Muscle of back (tissue), 13 donors: ENCODE results near the gene ADSS1. TPM values are rescaled to one million over a fixed set of nuclear protein-coding genes. Genes with fewer than 3 reads are reported as not detected.

ENCODE experiments used
- DNase-seq, 3 donors: peaks; one replicate each; pipeline versions ENCODE4 v3.0.0 to v3.0.0-alpha.2; 2013
- long read RNA-seq, 9 donors: transcript quantifications; one replicate each; lab custom pipeline, GENCODE V29; 2026
- polyA plus RNA-seq, 10 donors: library from polyadenylated mRNA; unstranded; fragments of 120-200 nt; gene quantifications; one replicate each; pipeline ENCODE4 v1.2.1, GENCODE V29; 2013; ENCODE audit not compliant: insufficient read length in 10 of 10

ADSS1 gene
- 10 to 100 TPM; 29.1 to 87.2 (median 57.4) TPM for polyA plus RNA-seq
- long read RNA-seq, donor 1, transcript ADSSL1-209 (3 exons, 1,091 nt) = minor isoform, 6 of 27 reads
- long read RNA-seq, donor 1, transcript ADSSL1-201 (13 exons, 1,766 nt) = major isoform, 14 of 27 reads
- long read RNA-seq, donor 1, partial matches to known transcripts = 5 of 27 reads
- long read RNA-seq, donor 1, other reads (novel, unspliced or antisense) = 0 of 27 reads
- long read RNA-seq, donor 2, transcript ADSSL1-201 (13 exons, 1,766 nt) = major isoform, 16 of 21 reads
- long read RNA-seq, donor 2, partial matches to known transcripts = 0 of 21 reads
- long read RNA-seq, donor 2, other reads (novel, unspliced or antisense) = 0 of 21 reads
- long read RNA-seq, donor 3 = 0 reads
- long read RNA-seq, donor 4, transcript ADSSL1-201 (13 exons, 1,766 nt) = major isoform, 11 of 13 reads
- long read RNA-seq, donor 4, partial matches to known transcripts = 0 of 13 reads
- long read RNA-seq, donor 4, other reads (novel, unspliced or antisense) = 0 of 13 reads
- long read RNA-seq, donor 5, transcript ADSSL1-201 (13 exons, 1,766 nt) = major isoform, 17 of 25 reads
- long read RNA-seq, donor 5, transcript ADSSL1-209 (3 exons, 1,091 nt) = minor isoform, 5 of 25 reads
- long read RNA-seq, donor 5, partial matches to known transcripts = 0 of 25 reads
- long read RNA-seq, donor 5, other reads (novel, unspliced or antisense) = 0 of 25 reads
- long read RNA-seq, donor 6, transcript ADSSL1-201 (13 exons, 1,766 nt) = major isoform, 20 of 29 reads
- long read RNA-seq, donor 6, partial matches to known transcripts = 5 of 29 reads
- long read RNA-seq, donor 6, other reads (novel, unspliced or antisense) = 0 of 29 reads
- long read RNA-seq, donor 7, transcript ADSSL1-201 (13 exons, 1,766 nt) = major isoform, 10 of 14 reads
- long read RNA-seq, donor 7, partial matches to known transcripts = 0 of 14 reads
- long read RNA-seq, donor 7, other reads (novel, unspliced or antisense) = 0 of 14 reads
- long read RNA-seq, donor 8, partial matches to known transcripts = 0 of 7 reads
- long read RNA-seq, donor 8, other reads (novel, unspliced or antisense) = 0 of 7 reads
- long read RNA-seq, donor 9, partial matches to known transcripts = 0 of 4 reads
- long read RNA-seq, donor 9, other reads (novel, unspliced or antisense) = 0 of 4 reads

- peak in 2 of 3 donors; percentile 48 to 81 for DNase-seq
These were observed at the start of gene ADSS1 for GRCh38 chr14:104723651-104724406. TSS of gene ADSS1 (plus strand) at chr14:104724229. CDS start at chr14:104724271, 42 bp downstream.

DNA sequence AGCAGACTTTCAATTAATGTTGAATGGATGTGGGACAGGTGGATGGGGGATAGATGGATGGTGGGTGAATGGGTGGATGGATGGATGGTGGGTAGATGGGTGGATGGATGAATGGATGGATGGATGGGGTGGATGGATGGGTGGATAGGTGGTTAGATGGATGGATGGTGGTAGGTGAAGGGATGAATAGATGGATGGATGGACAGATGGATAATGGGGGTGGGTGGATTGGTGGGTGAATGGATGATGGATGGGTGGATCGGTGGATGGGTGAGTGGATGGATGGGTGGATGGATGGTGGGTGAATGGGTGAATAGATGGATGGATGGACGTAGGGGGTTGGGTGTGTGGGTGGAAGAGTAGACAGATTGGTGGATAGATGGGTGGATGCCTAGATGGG is 48.6 kb upstream of the ADSS1 start:
- no peak for DNase-seq

DNA sequence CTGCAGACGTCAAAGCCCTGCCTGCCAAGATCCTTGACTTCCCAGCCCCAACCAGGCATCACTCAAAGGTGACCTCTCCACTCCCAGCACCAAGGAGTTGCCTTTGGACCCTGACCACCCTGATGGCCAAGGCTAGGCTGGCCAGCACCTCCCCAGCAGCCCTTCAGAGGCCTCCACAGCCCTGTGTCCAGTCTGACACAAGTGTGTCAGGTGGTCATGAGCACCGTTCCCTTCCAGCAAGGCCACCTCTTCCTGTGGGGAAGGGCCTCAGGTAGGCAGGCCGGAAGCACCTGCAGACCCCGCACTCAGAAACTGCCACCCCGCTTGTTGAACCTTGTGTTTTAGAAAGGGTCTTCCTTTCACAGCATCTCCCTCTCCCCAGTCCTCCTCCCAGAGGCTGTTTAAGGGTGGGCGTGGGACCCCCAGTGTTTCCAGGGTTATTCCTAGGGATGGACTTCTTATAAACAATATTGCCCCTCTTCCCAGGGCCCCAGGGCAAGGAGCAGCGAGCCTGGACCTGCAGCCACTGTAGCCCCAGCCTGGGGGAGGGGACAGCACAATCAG is 47.8 kb upstream of the ADSS1 start:
- DNase-seq = no peak

- peak in 1 of 3 donors; percentile 73 for DNase-seq
These were observed 47.1 kb upstream of the ADSS1 start for GRCh38 chr14:104676694-104677511.

DNA sequence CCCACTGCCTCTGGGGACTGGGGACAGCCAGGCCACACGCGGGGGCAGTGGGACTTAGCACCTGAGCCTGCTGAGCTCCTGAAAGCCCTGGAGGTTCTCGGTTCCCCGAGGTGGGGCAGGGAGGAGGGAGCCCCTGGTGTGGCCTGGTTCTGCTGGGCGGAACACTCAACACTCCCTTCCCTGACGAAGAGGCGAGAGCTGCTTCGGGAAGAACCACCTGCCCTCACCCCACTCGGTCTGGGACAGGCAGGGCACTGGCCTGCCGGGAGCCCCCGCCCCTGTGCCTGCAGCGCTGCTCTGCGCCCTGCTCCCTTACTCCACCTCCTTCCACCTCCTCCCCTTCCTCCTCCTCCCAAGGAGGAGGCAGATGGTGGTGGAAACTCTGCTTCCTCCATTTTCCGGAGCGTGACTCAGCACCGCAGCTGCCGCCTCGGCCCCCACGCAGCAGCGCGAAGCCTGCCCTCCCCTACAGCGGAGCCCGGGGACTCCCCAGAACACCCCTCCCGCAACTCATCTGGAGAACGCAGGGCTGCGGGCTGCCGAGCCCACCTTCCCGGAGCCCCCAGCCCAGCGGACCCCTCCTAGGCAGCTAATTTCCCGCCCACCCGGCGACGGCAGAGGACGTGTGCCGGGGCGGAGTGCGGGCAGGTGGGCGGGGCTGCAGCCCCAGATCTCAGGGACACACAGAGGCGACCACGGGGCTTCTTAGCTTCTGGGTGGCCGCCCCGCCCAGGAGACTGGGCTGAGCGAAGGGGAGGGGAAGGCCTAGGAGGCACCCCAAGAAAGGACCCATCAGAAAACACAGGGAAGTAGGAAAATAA is 46.3 kb upstream of the ADSS1 start:
- DNase-seq = peak; percentile 80 to 96 (median 87)

DNA sequence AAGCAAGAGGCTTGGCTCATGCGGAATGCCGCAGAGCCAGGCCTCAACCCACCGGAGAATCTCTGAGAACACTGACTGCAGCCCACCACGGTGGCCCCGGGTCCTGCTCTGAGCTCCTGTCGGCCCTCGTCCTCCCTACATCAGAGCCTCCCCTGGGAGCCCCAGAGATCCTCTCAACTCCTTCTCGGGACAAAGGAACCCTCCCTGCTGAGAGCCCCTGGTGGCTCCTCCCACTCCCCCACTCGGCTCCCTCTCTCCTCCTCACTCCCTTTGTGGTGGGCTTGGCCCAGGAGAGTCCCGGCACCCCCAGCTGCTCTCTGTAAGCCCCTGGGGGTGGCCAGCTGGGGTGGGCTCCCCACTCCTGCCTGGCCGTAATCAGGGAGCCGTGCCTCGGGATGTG is 45.7 kb upstream of the ADSS1 start:
- DNase-seq = peak in 1 of 3 donors; percentile 85

- no peak for DNase-seq
These were observed 44.9 kb upstream of the ADSS1 start for GRCh38 chr14:104678901-104679705.

GRCh38 chr14:104680056-104680805 is 43.8 kb upstream of the ADSS1 start:
- DNase-seq = peak in 1 of 3 donors; percentile 43

DNA sequence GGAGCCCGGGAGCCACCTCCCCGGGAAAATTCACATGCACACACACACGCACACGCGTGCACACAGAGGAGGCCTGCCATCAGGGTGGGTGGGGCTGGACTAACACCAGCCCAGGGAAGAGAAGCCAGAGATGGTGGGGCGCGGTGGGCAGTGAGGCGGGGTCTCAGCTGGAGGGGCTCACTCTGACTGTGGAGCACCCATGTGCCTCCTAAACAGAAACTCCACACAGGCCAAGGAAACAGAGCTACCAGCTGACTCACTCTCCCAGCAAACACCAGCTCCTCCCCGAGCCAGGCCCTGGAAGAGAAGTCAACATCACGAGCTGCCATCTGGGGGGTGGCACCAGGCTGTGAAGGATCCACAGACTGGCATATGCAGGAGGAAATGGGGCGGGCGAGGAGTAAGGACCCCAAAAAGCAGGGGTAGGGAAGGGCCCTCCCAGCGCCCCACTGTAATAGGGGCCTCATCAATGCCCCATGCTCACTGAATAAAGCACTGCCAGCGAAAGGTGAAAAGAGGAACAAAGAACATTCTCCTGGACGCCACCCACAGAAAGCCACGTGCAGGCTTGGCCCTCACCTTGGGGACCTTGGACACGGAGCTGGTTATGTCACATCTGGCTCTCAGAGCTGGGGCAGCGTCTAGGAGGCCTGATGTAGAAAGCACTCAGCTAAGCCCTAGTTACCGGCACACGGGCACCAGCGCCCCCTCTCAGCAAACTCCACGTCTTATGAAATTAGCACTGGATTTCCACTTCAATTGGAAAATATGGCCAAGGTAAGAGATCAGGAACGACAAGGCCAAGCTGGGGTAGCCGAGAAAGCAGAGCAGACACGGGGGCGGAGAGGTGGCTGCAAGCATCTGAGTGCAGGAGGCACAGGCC is 43.0 kb upstream of the ADSS1 start:
- peak in 1 of 3 donors; percentile 66 for DNase-seq

DNA sequence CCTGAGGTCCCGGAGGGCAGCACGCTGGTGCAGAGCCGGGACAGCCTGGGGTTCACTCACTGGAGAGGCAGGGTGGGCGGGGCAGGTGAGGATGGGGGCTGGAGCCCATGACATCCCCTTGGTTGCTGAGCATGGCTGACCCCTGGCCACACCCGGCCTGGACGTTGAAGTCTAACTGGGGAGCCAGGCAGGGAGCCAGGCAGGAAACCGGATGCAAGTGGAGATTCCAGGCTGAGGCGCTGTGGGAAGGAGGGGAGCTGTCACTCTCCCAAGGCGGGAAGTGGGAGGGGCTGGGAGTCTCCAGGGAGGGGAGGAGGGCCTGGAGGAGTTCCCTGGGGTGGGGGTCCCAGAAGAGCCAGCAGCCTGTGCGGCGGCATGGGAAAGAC is 42.3 kb upstream of the ADSS1 start:
- DNase-seq = peak; percentile 78 to 94 (median 89)

GRCh38 chr14:104682107-104682593 is 41.9 kb upstream of the ADSS1 start:
- DNase-seq = no peak

- DNase-seq = no peak
These were observed 40.2 kb upstream of the ADSS1 start for GRCh38 chr14:104683653-104684448.

GRCh38 chr14:104684449-104684821 is 39.6 kb upstream of the ADSS1 start:
- DNase-seq = no peak

DNA sequence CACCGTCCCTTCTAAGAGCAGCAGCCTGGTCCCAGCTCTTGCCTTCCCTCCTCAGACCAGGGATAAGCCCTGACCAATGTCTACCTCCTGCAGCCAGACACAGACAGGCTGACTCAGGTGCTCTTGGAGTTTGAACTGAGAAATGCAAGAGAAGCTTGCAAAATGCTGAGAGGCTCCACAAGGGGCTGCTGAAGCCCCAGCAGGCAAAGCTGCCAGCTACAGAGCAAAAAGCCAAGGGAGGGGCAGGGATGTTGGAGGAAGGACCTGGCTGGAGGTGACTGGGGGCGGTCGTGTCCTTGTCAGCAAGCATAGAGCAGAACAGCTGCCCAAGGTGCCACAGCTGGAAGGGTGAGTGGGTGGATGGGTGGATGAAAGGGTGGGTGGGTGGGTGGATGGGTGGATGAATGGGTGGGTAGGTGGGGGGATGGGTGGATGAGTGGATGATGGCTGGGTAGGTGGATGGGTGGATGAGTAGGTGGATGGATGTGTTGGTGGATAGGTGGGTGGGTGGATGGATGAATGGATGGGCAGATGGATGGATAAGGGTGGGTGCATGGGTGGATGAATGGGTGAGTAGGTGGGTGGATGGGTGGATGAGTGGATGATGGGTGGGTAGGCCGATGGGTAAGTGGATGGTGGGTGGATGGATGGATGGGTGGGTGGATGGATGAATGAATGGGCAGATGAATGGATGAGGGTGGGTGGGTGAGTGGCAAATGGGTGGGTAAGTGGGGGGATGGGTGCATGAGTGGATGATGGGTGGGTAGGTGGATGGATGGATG is 38.6 kb upstream of the ADSS1 start:
- DNase-seq = no peak
